Skin epidermis (tissue), 12 donors: ENCODE measurements around the gene RTL1.

Source experiments
- H3K27ac ChIP-seq, 21 experiments: fragments of 200-600 bp; sonication (generic) in 11 of 21; one replicate each; pipeline ENCODE4 v1.5.0; 2020; ENCODE audit warnings: mild to moderate bottlenecking in 3 of 21, inconsistent platforms in 2 of 21, moderate library complexity in 2 of 21
- H3K4me3 ChIP-seq, 7 experiments: fragments of 200-600 bp; sonication (generic) in 2 of 7; one replicate each; pipeline ENCODE4 v1.5.0; 2020; ENCODE audit warnings: inconsistent platforms in 2 of 7, mild to moderate bottlenecking in 2 of 7, moderate library complexity in 1 of 7

The RTL1 gene

DNA sequence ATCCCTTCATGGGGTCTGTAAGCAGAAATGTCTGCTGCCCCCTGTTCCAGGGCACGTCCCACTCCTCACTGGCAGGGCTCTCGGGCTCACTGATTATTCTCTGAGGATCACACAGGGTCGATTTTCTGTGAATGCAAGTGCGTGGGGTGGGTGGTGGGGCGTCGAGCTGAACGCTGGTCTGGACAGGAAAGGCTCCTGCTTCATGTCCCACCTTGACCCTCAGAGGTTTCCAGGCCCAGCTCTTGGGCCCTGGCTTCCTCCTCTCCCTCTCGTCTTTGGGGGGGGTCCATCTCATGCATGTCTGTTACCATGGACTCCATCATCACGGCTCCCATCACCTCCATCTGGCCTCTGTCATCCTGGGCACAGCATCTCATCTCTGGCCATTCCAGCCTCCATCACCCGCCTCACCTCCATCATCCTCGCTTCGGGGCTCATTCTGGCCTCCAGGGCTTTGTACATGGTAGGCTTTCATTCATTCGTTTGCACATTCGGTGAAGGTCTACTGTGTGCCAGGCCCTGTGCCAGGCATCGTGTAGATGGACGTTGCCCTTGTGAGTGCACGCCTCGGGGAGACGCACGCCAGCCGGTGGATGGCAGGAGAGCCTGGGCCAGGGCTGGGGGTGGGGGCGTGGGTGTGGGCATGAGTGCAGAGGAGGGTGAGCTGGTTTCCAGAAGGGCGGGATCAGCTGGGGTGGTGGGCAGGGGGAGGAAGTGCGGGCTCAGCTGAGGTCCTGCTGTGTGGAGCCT lies 34.7 kb downstream of the RTL1 start:
- H3K4me3 ChIP-seq = no peak overlapping the region
- no peak overlapping the region for H3K27ac ChIP-seq

DNA sequence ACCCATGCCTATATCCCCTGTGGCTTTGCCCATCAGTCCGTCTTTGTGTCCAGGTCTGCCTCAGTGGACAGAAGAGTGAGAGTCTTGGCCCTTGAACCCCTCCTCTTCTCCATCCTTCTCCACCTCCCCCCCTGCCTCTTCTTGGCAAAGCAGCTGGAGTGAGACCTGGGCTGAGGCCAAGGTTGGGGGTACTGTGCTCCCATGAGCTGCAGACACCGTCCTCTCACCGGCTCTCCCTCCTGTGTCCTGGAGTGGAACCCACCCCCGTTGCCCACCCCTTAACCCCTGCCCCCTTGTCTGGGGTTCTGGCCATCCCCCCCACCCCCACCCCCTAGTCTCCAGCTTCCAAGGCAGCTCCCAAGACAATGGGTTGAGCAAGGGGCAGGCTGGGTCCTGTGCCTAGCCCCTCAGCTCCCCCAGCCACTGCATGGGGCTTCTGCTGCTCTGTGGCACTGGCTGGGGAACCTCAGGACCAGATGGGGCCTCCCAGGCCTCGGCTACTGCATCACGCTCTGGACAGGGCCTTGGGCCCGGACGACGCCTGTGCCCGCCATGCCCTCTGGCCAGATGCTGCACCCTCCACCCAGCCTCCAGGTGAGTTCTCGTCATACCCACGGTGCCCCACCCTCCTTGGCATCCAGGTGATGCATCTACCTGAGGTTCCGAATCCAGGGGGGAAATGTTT lies 35.7 kb downstream of the RTL1 start:
- Histone ChIP-seq H3K27ac (no peak overlapping the region), H3K4me3 (no peak overlapping the region)

DNA sequence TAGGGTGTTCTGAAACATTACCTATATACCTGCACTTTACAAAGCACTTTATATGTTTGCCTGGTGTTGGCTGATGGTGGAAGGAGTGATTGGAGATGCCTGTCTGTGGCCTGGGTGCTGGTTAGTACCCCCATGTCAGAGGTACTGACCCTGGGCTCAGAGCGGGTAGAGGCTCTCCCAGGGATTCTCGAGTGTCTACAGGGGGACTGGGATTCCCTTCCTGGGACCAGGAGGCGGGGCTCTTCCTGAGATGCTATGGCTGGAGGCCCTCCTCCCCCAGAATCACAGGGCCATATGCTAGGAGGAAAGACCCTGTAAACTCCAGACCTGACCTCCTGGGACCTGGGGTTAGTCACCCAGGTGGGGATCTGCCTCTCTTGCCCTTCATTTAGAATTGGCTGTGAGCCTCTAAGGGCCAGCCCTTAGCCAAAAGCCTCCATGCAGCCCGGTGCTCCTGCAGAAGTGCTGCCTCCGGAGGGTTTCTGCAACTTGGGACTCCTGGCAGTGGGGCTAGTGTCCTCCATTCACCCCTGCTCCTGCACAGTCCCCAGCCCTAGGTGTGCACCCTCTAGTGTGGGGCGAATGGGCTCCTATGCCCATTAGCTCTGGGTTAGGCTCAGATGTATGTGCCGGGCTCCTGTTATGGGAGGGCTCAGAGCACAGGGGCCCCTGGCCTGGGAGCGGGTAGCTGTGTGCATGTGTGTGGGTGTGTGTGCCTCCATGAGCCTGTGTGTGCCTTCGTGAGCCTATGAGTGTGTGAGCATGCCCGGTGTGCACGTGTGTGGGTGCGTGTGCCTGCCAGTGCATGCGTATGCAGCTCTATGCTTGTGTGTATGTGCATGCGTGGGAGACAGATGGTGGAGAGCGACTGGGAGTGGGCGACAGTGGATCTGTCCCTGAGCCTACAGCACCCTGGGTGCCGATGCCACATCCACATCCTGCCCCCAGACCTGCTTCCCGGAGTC lies 36.6 kb downstream of the RTL1 start:
- Histone ChIP-seq H3K4me3 (no peak overlapping the region), H3K27ac (no peak overlapping the region)

DNA sequence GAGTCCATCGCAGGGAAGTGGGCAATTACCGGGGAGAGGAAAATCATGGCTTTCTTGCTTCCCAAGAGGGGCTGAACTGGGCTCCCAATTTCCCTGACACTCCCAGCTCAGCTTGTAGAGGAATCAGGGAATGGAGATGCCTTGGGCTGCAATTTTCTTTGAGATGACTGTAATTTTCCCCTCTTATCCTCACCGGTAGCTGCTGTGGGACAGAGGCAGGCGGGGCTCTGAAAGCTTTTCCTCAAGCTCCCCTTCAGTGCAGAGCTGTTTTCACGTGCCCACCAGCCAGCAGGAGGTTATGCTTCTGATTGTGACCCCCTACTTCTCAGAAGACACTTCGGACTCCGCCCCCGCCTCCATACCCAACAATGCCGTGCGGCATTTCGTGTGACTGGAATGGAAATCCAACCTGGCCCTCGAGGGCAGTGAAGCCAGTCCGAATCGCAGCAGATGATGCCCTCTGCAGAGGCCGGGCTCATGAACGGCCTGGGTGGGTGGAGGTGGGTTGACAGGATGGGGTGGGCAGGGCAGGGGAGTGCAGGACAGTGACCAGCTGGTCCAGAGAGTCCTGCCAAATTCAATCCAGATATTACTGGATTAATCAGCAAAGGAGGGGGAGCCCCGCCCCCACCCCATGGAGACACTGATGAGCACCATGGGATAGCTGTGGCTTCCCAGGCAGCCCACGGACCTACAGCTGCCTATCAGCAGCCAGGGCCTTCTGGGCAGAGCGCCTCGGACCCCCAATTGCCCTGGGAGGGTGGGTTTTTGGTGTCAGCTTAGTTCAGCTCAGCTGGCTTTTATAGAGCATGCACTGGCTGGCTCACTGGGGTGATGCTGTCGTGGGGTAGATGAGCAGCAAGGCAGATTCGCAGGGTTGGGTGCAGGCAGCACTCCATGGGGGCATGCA lies 37.6 kb downstream of the RTL1 start:
- H3K4me3 ChIP-seq = no peak overlapping the region
- H3K27ac ChIP-seq = peak overlapping the region in 5 of 21 experiments; percentile 59 to 66 (median 60)

DNA sequence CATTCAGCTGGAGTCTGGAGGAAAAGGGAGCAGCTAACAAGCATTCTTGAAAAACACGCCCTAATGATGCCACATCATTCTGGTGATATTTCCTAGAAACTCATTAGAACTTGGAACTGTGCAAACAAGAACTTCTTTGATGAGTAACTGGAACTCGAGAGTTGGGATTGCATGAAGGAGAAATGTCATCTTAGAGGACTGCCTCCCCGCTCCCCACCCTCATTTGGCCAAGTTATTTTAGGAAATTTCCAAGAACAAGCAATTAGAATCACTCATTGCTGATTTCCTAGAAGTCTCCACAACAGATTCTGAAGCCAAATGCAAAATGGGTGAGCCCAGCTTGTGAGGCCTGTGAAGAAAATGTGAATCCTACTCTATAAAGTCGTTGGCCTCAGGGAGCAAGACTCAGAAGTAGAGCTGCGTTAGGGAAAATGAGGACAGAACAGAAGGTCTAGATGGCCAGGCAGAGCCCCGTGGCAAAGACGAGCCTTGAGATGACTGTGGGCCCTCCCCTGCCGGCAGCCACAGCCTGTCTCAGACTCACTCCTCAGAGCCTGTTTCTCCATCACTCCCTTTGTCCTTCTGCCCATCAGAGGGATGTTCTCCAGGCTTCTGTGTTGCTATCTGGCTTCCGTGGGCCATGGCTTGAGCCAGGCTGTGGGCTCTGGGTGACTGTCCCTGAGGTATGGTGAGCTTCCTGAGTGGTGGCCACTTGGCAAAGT lies 38.4 kb downstream of the RTL1 start:
- Histone ChIP-seq H3K4me3 (no peak overlapping the region), H3K27ac (peak overlapping the region in 5 of 21 experiments; percentile 59 to 66 (median 60))

DNA sequence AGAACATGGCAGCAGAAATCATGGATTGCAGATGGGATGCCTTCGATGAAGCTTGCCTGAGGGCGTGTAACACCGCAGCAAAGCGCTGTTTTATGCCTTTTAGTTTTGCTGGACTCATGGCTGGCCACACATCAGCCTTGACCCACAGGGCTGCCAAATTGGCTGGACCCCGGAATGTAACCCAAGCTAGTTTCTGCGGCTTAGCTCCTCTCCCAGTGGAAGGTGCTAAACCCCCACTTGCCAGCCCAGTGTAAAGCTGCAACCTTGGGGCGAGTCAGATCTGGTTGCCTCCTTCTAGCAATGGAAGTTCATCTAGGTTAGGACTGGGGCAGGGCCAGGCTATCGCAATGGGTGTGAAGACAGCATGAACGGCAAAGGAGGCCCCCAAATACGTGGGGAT lies 39.3 kb downstream of the RTL1 start:
- Histone ChIP-seq H3K27ac (no peak overlapping the region), H3K4me3 (no peak overlapping the region)

DNA sequence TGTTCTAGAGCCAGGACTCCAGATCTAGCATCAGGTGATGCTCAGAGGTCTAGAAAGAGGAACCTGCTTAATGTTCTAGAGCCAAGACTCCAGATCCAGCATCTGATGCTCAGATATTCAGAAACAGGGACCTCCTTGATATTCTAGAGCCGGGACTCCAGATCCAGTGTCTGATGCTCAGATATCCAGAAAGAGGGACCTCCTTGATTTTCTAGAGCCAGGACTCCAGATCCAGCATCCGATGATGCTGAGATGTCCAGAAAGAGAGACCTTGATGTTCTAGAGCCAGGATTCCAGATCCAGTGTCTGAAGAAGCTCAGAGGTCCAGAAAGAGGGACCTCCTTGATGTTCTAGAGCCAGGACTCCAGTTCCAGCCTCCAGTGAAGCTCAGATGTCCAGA lies 40.7 kb downstream of the RTL1 start:
- no peak overlapping the region for H3K4me3 ChIP-seq
- H3K27ac ChIP-seq = no peak overlapping the region

DNA sequence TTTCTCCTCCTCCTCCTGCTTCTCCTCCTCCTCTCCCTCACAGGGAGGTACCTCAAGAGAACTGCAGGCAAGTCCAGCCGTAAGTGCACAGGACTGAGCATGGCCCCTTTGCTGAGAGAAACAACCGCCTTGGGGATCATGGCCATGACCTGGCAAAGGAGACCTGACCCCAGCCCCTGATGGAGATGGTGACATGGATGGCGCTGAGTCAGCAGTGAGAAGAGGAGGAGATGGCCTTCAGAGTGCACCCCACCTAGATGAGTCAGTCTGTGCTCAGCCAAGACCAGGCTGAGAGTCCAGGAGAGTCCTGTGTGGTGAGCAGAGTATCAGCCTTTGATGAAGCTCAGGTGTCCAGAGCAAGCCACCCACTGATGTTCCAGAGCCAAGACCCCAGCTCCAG lies 41.2 kb downstream of the RTL1 start:
- Histone ChIP-seq H3K4me3 (no peak overlapping the region), H3K27ac (no peak overlapping the region)

DNA sequence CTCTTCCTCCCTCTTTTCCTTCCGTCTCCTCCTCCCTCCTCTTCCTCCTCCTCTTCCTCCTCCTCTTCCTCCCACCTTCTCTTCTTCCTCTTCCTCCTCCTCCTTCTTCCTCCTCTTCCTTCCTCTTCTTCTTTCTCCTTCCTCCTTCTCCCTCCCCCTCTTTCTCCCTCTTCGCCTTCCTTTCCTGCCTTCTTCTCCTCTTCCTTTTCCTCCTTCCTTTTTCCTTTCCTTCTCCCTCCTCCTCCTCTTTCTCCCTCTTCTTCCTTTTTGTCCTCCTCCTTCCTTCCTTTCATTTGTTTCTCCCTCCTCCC lies 41.6 kb downstream of the RTL1 start:
- Histone ChIP-seq H3K4me3 (no peak overlapping the region), H3K27ac (no peak overlapping the region)

DNA sequence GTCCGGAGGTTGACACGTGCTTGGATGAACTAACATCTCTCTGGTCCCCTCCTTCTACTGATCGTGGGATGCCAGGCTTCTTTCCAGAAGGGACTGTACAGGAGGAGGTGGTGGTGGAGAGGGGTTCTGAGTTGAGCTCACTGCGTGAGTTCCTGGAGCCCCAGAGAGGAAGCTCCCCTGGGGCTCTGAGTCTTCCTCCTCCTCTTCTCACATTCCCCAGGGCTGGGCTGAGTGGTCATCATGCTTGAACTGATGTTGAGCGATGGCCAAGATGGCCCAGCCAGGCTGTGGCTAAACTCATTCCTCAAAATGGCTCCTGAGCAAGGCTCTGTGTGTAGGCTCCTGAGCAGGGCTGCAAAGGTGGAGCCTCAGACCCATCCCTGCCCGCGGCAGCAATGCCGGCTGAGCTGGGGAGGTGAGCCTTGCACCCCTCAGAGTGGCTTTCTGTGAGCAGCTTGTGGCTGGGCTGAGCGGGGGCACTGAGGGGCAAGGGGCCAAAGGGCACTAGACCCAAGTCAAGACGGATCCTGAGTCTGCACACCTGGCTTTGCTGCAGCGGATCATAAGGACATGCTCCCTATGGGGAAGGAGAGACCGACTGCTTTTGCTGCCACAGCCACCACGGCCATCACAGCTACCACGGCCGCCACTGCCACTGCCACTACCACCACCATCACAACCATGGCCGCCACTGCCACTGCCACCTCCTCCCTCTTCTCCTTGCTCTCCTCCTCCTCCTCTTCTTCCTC lies 42.2 kb downstream of the RTL1 start:
- H3K4me3 ChIP-seq = no peak overlapping the region

DNA sequence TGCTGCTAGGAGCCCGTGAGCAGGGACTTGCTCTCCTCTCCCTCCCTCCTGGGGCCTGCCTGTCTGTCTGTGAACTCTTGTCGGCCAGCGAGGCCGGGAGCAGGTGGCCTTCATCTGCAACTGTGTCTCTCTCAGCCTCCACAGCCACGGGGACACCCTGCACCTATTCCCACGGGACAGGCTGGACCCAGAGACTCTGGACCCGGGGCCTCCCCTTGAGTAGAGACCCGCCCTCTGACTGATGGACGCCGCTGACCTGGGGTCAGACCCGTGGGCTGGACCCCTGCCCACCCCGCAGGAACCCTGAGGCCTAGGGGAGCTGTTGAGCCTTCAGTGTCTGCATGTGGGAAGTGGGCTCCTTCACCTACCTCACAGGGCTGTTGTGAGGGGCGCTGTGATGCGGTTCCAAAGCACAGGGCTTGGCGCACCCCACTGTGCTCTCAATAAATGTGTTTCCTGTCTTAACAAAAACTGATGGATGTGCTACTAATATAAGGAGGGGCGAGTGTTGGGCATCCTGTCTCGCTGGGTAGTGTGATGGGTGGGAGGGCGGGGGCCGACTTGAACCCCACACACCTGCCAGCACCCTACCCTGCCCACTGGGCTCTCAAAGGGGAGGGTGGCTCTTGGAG lies 42.9 kb downstream of the RTL1 start:
- no peak overlapping the region for H3K27ac ChIP-seq
- H3K4me3 ChIP-seq = no peak overlapping the region

More for the DNA sequence above, 42.2 kb downstream of the RTL1 start:
- no peak overlapping the region for H3K27ac ChIP-seq

DNA sequence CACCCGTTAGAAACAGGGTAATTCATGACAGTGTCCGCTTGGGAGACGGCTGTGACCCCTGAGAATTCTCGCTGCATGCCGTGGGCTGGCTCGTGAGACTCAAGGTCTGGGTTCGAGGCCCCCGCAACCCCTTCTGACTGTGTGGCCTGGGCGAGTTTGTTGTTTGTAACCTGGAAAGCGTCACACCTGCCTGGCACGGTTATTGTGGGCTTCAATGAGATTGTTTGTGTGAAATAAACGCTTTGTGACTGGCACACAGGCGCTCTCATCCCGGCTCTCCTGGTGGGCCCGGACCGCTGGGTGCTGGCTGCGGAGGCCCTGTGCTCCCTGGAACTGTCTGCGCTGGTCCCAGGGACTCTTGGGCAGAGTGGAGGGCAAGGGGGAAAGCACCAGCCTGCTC lies 43.7 kb downstream of the RTL1 start:
- H3K4me3 ChIP-seq = no peak overlapping the region

DNA sequence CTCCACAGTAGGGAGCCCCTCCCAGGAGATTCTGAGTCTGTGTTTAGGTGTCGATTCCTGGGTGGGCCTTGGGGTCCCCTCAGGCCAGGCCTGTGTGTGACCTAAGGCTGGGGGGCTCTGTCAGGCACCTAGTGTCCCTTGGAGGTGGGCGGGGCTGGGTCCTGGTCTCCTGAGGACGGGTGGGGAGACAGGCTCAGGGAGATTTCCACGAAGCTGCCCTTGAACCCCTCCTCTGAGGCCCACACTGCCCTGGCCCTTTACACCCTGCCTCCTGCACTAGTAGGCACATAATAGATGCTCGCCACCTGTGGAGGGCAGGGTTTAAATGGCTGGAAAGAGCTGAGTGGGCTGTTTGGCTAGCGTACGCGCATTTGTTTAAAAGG lies 44.7 kb downstream of the RTL1 start:
- Histone ChIP-seq H3K4me3 (no peak overlapping the region), H3K27ac (no peak overlapping the region)

More for the DNA sequence above, 43.7 kb downstream of the RTL1 start:
- H3K27ac ChIP-seq = no peak overlapping the region

DNA sequence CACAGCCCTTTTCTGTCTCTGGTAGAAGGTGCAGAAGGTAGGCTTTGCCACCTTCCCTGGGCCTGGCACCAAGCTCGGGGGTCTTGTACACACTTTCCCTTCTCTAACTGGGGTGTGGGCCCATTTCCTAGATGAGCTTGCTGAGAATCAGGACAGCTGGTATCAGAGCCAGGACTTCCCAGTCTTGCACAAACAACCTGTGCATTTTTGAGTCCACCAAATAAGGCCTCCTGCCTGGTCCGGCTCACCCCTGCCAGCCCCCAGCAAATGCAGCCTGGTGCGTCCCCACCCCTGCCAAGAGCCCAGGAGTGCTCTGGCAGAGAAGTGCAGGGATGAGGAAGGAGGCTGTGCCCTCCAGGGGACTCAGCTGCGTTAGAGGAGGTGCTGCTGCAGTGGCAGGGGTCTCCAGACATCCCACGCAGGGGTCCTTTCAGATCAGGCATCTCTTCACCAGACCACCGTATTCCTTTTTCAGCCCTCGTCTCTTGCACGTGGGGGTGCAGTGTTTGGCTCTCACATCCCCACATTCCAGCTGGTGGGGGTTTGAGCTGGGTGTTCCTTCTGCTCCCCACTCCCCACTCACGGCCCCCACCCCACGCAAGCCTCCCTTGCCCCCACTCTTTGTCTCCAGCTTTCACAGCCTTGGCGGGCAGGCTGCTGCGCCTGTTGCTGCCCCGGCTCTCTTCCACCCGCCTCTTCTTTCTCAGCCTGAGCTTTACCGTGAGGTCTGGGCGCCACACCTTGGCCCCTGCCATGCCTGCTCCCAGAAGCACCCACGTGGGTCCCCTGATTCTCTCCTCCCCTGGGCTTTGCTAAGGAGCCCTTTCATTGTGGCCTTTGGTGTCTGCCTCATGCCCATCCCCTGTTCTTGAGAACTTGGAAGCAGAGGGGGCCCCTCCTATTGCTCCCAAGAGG lies 45.3 kb downstream of the RTL1 start:
- no peak overlapping the region for H3K4me3 ChIP-seq
- no peak overlapping the region for H3K27ac ChIP-seq

DNA sequence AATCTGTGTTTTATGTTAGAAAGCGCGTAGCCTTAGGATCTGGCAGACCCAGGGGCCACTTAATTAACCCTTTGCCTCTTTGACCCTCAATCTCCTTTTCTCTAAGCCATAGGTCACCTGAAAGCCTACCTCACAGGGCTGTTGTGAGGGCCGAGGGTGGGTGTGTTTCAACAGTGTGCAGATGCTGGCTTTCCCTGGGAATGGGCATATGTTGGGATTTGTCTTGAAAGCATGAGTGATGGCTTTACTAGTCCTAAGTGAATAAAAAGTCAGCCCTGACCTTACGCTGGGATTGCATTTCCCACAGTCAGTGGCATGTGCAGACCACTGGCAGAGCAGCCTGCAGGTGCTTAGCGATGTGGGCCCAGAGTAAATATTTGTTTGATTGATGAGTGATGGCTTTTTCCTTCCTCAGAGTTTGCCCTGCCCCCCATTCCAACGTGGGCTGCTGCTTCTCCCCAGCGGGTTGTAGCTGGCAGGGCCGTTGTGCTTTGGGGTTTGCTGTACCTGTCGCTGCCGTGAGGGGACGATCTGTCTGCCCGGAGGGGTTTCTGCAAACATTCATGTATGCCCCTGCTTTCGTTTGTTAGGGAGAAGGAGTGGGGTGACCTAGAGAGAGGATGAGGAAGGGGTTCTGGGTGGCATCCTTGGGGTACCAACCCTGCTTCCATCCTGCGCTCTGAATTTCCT lies 46.1 kb downstream of the RTL1 start:
- H3K4me3 ChIP-seq = no peak overlapping the region
- H3K27ac ChIP-seq = no peak overlapping the region
